Natural killer cell (primary cell): ENCODE data around the gene SMC6. TPM values are rescaled to one million over a fixed set of nuclear protein-coding genes. Genes with fewer than 3 reads are reported as not detected.

Experiments
- ATAC-seq, 3 donors: fragments of 150-1000 bp in 2 of 3; fragments of 200-7000 bp in 1 of 3; cut with Tn5 transposase; 1 replicate in 1 of 3; 2 replicates in 2 of 3; pipeline ENCODE4 v1.10.0; 2021; ENCODE audit warnings: mild to moderate bottlenecking in 2 of 3, moderate library complexity in 2 of 3
- DNase-seq, 2 donors: peaks; one replicate each; pipeline versions ENCODE4 v3.0.0 to v3.0.0-alpha.2; 2013 to 2021; ENCODE audit warnings: mixed read lengths in 1 of 2
- H3K27ac ChIP-seq: one replicate; pipeline ENCODE4 v1.5.1; 2013; ENCODE audit warnings: mild to moderate bottlenecking, low read length
- H3K27me3 ChIP-seq: one replicate; pipeline ENCODE4 v1.6.1; 2013; ENCODE audit warnings: low read length; ENCODE audit not compliant: control insufficient read depth, insufficient read depth
- H3K36me3 ChIP-seq: one replicate; pipeline ENCODE4 v1.6.1; 2013; ENCODE audit warnings: low read length; ENCODE audit not compliant: control insufficient read depth, insufficient read depth
- H3K4me1 ChIP-seq: one replicate; pipeline ENCODE4 v1.6.1; 2013; ENCODE audit warnings: low read length; ENCODE audit not compliant: control insufficient read depth, insufficient read depth
- H3K4me3 ChIP-seq: one replicate; pipeline ENCODE4 v1.5.1; 2013; ENCODE audit warnings: low read length
- H3K9me3 ChIP-seq: one replicate; pipeline ENCODE4 v1.6.1; 2013; ENCODE audit warnings: low read length; ENCODE audit not compliant: control insufficient read depth, insufficient read depth
- H3K27ac Mint-ChIP-seq, 2 donors: one replicate each; pipeline ENCODE4 v1.8.0; 2022; ENCODE audit warnings: mild to moderate bottlenecking in 2 of 2, mixed read lengths in 2 of 2, moderate library complexity in 1 of 2
- H3K27me3 Mint-ChIP-seq, 2 donors: one replicate each; pipeline ENCODE4 v1.8.0; 2022; ENCODE audit warnings: low read depth in 2 of 2, mixed read lengths in 2 of 2
- H3K36me3 Mint-ChIP-seq: one replicate; pipeline ENCODE4 v1.8.0; 2022; ENCODE audit warnings: mixed read lengths
- H3K4me1 Mint-ChIP-seq, 2 donors: one replicate each; pipeline ENCODE4 v1.8.0; 2022; ENCODE audit warnings: mixed read lengths in 2 of 2
- H3K4me3 Mint-ChIP-seq: one replicate; pipeline ENCODE4 v1.8.0; 2022; ENCODE audit warnings: mild to moderate bottlenecking, moderate library complexity, mixed read lengths
- H3K9me3 Mint-ChIP-seq, 2 donors: one replicate each; pipeline ENCODE4 v1.8.0; 2022; ENCODE audit warnings: mixed read lengths in 2 of 2
- CTCF ChIP-seq: fragments of 200-600 bp; IDR thresholded peaks from one replicate; pipeline ENCODE4 v1.8.0; 2022; ENCODE audit warnings: antibody characterized with exemption
- whole genome bisulfite sequencing: methylation state at CpG from one replicate; pipeline ENCODE4 v1.1.7; 2013; ENCODE audit warnings: missing lambda C conversion rate; ENCODE audit not compliant: insufficient coverage; 5-methylcytosine and 5-hydroxymethylcytosine counted together
- intact Hi-C: fragments of 100-400 bp; cut with micrococcal nuclease; formaldehyde crosslinking; loops from one replicate; pipeline ENCODE4 v1.14.2; 2022
- total RNA-seq, 4 donors: library from RNA; stranded (reverse); fragments of 120-200 nt in 1 of 4; gene quantifications; one replicate each; pipeline versions ENCODE4 v1.2.3 to v1.2.4, GENCODE V29; 2013 to 2022

Gene SMC6
- total RNA-seq, 3 donors from 2014 or later (not counting 1 experiment from before 2014, with no cell fraction given), result 14.0 to 22.3 (median 20.6) TPM

- H3K9me3 ChIP-seq, result no peaks in the 10 kb centered on the region
- Mint-ChIP-seq H3K27me3 (peaks cover 16 to 20% of the 10 kb centered on the region in 2 donors), H3K4me1 (no peaks in the 10 kb centered on the region), H3K27ac (no peak overlapping the region), H3K4me3 (no peak overlapping the region), H3K9me3 (no peaks in the 10 kb centered on the region), H3K36me3 (no peaks in the 10 kb centered on the region)
- H3K27ac ChIP-seq, result no peak overlapping the region
- no peak overlapping the region for H3K4me3 ChIP-seq
- no peak for DNase-seq
- TF ChIP-seq CTCF, result no peak
- ATAC-seq, result no peak
- H3K36me3 ChIP-seq, result no peaks in the 10 kb centered on the region
- intact Hi-C loops, result no loop called here
- no peaks in the 10 kb centered on the region for H3K27me3 ChIP-seq
- WGBS, result 76% methylated on average over 5 of the region's 7 CpGs
- no peaks in the 10 kb centered on the region for H3K4me1 ChIP-seq
These were observed 45.9 kb upstream of the SMC6 start for GRCh38 chr2:17799301-17800120.

- Histone ChIP-seq H3K4me3 (no peak overlapping the region), H3K27me3 (no peaks in the 10 kb centered on the region), H3K4me1 (no peaks in the 10 kb centered on the region), H3K27ac (no peak overlapping the region), H3K9me3 (no peaks in the 10 kb centered on the region), H3K36me3 (no peaks in the 10 kb centered on the region)
- 93% methylated on average over 4 of the region's 4 CpGs for WGBS
- intact Hi-C loops, result no loop called here
- no peak for TF ChIP-seq CTCF
- Mint-ChIP-seq H3K36me3 (no peaks in the 10 kb centered on the region), H3K4me3 (no peak overlapping the region), H3K27ac (no peak overlapping the region), H3K4me1 (no peaks in the 10 kb centered on the region), H3K27me3 (peaks cover 18 to 27% of the 10 kb centered on the region in 2 donors), H3K9me3 (no peaks in the 10 kb centered on the region)
- DNase-seq (no peak), ATAC-seq (no peak)
These were observed 44.7 kb upstream of the SMC6 start for GRCh38 chr2:17798338-17798737.

- no peak overlapping the region for H3K27ac Mint-ChIP-seq
These were observed 41.7 kb upstream of the SMC6 start for GRCh38 chr2:17795309-17795708.

More at GRCh38 chr2:17795309-17795708, 41.7 kb upstream of the SMC6 start:
- Histone ChIP-seq H3K9me3 (no peaks in the 10 kb centered on the region), H3K27me3 (peaks cover 5% of the 10 kb centered on the region), H3K36me3 (no peaks in the 10 kb centered on the region), H3K4me1 (no peaks in the 10 kb centered on the region), H3K27ac (no peak overlapping the region), H3K4me3 (no peak overlapping the region)
- H3K4me3 Mint-ChIP-seq, result no peak overlapping the region
- no peak for DNase-seq
- no peak for TF ChIP-seq CTCF
- peaks cover 31 to 47% of the 10 kb centered on the region in 2 donors for H3K27me3 Mint-ChIP-seq
- 81% methylated on average over 5 of the region's 5 CpGs for WGBS
- H3K4me1 Mint-ChIP-seq, result no peaks in the 10 kb centered on the region
- intact Hi-C loops, result no loop called here
- H3K9me3 Mint-ChIP-seq, result no peaks in the 10 kb centered on the region
- H3K36me3 Mint-ChIP-seq, result no peaks in the 10 kb centered on the region
- ATAC-seq, result no peak
